GM21360 (cell line): ENCODE data around the gene MLKL.
A peak's percentile ranks its signal among the peaks of the same experiment; 100 is the strongest.
"Not testable (repeated sequence)": the region's sequence is repeated elsewhere in the genome, so short reads cannot be mapped to it uniquely, and the experiment has no call there.

ENCODE experiments used
- ATAC-seq: cut with Tn5 transposase; IDR thresholded peaks from one replicate; pipeline ENCODE4 v1.9.1; 2021; ENCODE audit warnings: mild to moderate bottlenecking, moderate library complexity; ENCODE audit not compliant: unreplicated experiment

The MLKL gene

DNA sequence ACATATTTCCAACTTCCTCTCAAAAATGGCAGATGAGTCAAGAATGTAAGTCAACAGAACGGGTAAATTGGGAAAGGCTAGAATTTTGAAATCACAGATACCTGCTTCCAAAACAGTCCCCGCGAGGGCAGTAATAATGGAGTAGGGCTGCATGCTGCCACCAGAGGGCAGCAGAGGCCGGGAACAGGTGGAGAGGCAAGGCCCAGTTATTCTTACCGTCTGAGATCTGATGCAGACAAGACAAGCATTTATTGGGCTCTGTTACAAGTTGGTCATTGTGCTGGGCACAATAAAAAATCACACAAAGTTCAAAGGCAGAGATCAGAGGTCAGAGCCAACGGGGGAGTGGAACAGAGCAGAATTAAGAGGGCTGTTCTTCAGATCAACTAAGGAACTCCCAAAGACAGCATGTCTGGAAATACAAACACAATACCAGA lies 8.8 kb upstream of the MLKL start:
- ATAC-seq, result peak; percentile 85

DNA sequence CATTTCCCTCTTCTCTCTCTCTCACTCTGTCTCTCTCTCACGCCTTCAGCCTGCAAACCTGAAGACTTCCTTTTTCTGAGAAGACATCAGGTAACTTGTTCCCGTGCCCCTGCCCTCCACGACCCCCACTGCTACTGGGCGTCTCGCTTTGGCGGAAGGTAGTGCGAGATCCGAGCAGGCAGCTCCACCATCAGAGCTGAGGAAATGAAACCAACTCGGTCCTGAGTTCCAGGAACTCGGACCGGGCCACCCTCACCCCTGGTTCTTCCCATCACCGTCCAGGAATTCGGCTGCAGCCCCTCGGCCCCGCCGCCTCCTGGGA lies 585 bp downstream of the MLKL start:
- ATAC-seq, result no peak

DNA sequence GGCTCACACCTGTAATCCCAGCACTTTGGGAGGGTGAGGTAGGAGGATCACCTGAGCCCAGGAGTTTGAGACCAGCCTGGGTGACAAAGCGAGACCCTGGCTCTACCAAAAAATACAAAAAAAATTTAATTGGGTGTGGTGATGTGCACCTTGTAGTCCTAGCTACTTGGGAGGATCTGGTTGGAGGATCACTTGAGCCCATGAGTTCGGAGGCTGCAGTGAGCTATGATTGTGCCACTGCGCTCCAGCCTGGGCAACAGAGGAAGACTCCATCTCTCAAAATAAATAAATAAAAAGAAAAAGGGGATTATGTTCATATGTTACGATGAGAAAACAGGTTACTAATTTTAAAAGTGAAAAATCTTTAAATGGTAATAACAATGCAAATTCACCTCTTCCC lies 996 bp downstream of the MLKL start:
- no peak for ATAC-seq

DNA sequence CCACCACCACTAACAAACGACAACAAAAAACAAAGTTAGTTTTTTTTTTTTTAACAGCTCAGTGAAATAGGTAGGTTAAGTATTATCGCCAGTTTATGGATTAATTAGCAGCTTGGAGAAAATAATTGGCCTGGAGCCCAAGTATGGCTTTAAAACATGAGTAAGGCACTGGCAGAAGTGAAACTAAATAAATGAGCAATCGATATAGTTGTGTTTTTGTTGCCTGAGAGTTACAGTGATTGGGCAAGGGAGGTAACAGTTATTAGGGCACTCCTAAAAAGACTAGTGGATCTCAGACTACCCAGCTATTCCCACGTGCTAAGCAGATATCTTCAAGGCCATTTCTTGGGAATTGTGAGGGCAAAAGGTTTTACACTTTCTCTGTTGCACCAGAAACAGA lies 2.4 kb downstream of the MLKL start:
- ATAC-seq, result no peak

DNA sequence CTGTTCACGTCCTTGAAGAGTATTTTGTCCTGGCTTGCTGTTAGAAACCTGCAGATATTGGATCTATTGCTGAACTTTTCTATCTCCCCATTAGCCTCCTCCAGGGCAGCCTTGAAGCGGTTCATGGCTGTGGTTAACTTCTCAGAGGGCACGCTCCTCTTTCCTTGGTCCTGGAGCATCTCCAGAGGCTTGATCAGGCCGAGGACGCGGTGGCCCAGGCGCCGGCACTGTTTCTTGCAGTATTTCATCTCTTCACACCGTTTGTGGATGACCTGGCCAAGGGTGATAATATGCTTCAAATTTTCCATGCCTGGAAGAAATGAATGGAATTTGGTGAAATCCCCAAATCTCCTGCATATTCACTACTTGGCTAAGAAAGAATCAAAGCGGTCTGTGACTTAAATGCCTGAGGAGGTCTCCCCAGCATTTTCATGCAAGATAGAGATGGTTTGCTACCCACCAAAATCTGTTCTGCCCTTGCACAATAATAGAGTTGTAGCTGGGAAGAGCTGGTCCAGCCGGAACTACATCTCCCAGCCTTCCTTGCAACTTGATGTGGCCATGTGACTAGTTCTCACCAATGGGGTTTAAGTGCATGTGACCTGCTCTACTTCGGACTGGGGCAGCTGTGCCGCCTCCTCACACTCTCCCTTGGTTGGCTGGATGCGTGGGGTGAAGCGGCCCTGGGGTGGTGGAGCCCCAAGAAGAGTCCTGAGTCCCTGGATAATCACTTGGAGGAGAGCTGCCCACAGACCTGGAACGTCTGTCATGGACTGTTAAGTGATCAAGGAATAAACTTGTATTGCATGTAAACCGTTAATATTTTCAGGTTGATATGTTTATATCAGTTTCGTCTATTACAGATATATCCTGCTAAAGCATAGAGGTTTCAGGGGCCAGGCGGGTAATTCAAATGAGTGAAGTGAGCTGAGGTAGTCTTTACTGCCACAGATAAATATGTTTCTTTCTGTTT lies 4.9 kb downstream of the MLKL start:
- ATAC-seq, result peak; percentile 89

DNA sequence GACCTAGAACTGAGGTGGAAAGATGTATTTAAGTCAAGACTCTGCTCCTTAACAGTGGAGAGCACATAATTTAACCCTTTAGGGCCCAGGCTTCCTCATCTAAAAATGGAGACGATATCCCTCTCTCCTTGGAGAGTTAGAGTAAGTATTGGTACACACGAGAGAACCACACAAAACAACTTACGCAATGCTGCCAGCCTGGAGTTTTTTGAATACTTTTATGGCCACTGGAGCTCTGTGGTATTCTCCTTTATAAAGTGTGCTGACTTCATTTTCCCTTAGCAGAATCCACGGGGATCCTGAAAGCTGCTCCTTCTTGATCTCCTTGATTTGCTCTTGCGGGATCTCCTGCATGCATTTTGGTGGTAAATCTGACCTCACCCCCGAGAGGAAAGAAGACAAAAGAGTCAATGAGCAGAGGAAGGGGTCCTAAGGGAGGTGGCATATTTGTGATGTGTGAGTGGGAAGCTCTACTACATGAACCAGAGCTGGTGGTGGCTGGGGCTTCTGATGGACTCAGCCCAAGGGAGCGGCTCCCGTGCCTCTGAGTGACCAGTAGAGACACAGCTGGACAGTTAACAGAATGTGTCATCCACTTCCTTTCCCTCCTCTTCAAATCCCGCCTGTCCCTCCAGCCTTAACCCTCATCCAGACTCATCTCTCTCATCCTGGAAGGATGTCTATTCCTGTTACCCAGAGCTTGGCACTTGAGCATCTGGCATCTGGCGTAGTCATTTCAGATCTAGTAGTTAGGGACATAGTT lies 9.4 kb downstream of the MLKL start:
- ATAC-seq, result no peak

DNA sequence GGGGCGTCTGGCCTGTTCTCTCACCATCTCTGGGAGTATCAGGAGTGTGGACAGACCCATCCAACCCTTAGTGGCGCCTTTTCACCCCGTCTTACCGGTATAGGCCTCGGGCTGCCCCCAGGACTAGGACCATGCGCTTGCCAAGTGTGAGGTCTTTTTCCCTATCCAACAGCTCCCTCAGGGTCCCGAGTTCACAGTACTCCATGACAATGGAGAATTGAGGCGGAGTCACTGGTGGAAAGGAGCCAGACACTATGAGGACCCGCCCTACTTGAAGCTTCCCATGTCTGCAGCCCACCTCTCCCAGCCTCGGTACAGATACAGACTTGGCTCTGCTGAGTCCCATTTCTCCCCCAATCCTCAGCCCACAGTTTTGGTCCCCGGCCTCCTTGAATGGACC lies 18.1 kb downstream of the MLKL start:
- no peak for ATAC-seq

DNA sequence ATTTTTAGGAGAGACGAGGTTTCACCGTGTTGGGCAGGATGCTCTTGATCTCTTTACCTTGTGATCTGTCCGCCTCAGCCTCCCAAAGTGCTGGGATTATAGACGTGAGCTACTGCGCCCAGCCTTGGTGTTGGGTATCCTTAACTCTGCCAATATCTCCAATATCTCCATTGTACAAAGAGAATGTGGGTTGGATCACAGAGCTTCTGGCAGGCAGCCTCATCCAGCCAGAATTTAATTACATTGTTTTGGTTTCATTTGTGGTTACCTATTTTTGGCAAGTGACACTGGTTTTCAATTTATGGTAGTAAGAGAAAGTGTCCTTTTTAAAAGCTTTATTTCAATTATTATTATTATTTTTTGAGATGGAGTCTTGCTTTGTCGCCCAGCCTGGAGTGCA lies 20.0 kb downstream of the MLKL start:
- no peak for ATAC-seq

DNA sequence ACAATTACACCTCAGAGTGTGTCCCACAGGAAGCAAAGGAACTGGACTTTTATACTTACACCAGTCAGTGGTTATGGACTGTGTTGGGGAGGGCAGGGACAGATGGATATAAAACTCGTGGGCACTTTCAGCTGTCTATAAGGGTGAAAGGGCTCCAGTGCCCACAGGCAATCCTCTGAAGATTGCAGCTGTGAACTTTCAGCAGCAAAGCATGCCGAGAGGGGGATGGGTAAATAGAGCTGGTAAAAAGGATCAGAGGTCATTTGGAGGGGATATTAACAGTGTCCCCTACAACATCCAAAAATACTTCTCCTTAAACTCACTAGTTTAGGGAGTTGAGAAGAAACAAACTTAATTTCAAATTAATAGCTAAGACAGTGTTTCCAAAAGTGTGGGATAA lies 20.7 kb downstream of the MLKL start:
- no peak for ATAC-seq

DNA sequence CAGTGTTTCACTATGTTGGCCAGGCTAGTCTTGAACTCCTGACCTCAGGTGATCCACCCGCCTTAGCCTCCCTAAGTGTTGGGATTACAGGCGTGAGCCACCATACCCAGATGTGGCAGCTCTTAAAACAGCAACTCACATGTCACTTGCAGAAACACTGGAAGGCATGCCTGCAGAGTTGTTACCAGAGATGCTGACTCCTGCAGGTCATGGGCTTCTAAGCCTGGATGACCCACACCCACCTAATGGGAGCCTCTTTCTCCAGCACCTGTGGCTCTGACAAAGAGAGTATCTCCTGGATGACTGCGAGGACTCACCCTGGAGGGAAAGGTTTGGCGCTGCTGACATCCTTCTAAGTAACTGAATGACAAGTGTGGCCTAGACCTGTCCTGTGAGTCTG lies 22.8 kb downstream of the MLKL start:
- ATAC-seq, result no peak

DNA sequence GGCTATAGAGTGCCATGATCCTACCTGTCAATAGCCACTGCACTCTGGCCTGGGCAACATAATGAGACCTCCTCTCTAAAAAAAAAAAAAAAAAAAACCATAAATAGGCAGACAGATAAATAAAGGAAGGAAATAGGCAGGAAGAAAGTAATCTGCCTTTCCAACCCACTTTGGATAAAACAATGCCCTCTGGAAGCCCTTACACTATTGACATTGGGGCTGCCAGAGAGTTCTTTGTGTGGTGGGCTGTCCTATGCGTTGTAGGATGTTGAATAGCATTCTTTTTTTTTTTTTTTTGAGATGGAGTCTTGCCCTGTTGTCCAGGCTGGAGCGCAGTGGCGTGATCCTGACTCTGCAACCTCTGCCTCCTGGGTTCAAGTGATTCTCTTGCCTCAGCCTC lies 26.8 kb downstream of the MLKL start:
- no peak for ATAC-seq

DNA sequence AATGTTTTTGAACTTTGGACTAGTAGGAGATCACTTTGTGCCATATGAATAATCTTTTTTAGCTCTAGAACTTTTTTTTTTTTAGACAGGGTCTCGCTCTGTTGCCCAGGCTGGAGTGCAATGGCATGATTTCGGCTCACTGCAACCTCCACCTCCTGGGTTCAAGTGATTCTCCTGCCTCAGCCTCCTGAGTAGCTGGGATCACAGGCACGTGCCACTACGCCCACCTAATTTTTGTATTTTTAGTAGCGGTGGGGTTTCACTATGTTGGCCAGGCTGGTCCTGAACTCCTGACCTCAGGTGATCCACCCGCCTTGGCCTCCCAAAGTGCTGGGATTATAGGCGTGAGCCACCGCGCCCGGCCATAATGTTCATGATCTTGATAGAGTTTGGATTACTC lies 31.8 kb downstream of the MLKL start:
- not testable (repeated sequence) for ATAC-seq

DNA sequence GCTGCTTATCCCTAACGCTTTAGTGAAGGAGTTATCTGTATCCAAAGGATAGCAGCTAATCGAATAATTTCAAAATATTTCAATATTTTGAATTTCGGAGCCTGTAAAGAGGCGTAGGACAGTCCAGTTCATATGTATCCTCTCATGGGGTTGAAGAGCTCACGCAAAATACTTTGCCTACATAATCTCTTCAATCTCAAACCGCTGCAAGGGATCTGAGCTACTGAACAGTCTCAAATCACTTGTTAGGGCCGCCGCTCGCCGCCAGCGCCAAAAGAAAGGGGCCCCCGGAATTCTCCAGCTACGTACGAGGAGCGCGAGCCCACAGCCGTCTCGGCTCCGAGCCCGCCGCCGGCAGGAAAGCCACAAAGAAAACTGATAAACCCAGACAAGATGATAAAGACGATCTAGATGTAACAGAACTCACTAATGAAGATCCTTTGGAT lies 33.4 kb downstream of the MLKL start:
- ATAC-seq, result peak; percentile 6

DNA sequence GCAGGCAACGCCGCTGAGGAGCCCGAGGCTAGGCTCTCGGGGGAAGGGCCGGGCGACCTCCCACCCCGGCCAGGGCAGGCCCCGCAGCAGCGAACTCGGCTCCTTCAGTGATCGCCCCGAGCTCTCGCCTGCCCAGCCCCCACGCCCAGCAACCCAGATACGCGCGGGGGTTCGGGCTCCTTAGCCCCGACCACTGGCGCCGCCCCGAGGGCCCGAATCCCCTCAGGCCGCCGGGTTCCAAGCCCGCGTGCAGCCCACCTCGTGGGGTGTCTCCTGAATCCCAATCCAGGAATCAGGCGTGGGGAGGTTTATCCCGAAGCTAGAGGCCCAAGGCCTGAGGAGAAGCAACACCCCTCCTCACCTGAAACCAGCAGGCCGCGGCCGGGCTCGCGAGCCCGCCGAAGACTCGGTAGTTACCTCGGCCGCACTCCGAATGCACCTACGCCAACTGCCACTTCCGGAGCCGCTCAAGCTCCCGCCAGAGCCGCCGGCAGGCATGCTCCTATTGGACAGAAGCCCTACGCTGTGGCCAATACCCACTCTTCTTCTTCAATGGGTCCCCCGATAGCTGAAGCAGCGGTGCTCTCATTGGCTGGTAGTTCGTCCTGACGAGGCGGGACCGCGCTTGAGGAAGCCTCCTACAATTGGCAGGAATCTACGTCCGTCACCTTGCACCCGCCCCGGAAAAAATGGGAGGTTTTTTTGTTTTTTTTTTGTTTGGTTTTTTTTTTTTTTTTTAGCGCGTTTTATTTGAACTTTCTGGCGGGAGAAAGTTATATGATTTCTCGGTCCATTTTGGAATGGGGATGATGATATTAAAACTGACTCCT lies 34.0 kb downstream of the MLKL start, which contains the start of gene RFWD3:
RFWD3 (minus strand) TSS at position 453 of the 830 bp plus-strand sequence. CDS start 5,428 bp downstream, outside the sequence.
- peak; percentile 100 for ATAC-seq

DNA sequence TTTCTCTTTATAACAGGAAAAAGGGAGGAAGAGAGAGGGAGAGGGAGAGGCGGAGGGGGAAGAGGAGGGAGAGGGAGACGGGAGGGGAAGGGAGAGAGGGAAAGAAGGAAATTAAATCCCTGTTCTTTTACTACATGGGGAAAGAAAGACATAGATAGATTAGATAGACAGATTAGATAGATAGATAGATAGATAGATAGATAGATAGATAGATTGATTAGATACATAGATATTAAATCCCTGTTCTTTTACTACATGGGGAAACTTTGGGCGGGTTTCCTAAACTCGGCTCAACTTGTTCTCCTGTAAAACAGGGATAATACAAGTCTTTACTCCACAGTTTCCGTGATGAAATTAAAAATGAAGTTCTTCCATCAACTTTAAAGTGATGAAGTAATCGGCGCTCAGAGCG lies 34.6 kb downstream of the MLKL start:
- no peak for ATAC-seq

DNA sequence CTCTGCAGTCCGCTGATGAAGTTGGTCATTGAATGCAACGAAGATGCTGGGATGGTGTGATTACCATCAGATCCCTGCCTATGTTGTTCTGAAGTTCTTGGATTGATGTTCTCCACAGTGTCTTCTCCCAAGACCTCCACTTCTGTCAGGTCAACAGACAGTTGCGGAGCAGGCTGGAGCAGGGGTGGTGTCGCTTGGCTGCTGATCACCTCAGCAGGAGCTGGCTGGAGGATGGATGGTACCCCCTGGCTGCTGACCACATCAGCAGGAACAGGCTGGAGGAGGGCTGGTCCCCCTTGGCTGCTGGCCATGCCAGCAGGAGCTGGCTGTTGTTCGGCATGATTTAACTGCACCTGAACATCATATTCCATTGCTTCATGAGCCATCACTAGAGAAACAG lies 39.6 kb downstream of the MLKL start:
- ATAC-seq, result no peak

DNA sequence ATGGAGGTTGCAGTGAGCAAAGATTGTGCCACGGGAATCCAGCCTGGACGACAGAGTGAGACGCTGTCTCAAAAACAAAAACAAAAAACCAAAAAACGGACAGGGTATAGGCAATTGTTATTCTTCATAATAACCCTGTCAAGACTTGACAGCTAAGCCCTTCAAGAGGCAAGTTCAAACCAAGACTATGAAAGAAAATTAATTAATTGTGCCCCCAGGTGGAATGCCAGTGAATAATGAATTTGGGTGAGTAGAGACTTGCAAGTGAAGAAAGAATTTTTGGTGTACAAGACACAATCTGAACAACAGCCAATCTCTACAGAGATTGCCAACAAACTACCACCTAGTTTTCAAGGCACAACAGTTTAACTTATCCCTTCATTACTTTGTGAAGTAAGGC lies 40.3 kb downstream of the MLKL start:
- ATAC-seq, result no peak

DNA sequence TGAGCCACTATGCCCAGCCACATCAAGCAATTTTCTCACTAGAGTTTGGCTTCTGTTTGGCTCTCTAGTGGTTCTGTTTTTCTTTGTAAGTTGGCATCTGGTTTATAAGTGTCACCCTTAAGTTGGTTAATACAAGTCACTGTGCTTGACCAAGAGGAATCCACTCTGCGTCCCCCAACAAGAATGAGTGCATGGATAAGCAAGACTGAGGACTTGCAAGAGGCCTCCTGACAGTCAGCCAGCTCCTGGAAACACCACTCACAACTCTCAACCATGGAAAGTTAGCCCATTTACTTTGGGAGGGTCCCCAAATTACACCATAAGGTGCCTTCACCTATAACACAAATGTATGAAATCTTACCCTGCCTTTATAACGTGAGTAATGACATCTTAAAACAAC lies 41.6 kb downstream of the MLKL start:
- no peak for ATAC-seq

DNA sequence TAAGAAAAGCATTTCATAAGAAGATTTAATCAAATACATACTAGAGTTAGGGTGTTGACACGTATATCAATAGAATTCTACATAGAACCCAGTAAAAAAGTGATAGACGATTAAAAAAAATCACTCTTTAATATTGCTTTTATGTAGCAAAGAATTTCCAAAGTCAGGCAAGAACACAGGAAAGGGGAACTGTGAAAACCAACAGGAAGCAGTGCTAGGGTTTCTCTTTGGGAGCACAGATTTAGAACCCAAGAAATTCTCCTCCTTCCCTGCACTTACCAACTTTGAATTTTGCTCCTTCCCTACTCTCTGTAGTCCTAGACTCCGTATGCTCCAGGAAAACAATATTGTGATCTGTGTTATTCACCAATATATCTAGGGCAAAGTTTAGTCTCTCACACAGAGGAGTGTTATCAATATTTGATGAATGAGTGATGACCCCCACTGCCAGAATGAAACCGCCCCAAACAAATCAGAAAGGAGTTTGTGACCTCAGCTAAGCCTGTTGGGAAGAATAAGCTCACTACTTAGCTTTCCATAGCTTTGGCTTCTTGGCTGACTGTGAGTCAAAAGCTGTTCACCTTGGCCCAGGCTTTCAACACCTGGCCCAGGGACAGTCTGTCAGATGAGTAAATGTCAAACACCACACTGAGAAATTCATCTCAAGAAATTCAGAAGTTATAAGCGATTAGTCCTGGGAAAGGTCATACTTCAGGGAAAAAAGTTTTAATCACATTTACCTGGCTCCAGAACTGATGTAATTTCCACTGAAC lies 42.6 kb downstream of the MLKL start:
- no peak for ATAC-seq

DNA sequence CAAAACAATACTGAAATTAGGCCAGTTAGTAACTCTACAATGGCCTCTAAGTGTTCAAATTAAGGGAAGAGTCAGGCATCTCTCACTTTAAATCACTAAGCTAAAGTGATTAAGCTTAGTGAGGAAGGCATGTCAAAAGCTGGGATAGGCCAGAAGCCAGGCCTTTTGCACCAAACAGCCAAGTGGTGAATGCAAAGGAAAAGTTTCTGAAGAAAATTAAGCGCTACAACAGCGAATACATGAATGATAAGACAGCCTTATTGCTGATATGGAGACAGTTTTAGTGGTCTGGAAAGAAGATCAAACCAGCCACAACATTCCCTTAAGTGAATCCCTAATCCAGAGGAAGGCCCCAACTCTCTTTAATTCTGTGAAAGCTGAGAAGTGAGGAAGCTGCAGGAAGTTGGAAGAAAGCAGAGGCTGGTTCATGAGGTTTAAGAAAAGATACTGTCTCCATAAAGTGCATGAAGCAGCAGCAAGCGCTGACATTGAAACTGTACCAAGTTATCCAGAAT lies 46.1 kb downstream of the MLKL start:
- no peak for ATAC-seq
